ENCODE data around the gene WASHC4.
A peak's percentile ranks its signal among the peaks of the same experiment; 100 is the strongest.

WASHC4 gene

GRCh38 chr12:105107494-105108371, at the start of gene WASHC4:
Gene WASHC4 (plus strand): TSS chr12:105107731. CDS start chr12:105107801, 70 bp downstream.
- peak; percentile 98 for DNase-seq (ENCODE audit: low spot score)
- TF ChIP-seq, protein P1, sequence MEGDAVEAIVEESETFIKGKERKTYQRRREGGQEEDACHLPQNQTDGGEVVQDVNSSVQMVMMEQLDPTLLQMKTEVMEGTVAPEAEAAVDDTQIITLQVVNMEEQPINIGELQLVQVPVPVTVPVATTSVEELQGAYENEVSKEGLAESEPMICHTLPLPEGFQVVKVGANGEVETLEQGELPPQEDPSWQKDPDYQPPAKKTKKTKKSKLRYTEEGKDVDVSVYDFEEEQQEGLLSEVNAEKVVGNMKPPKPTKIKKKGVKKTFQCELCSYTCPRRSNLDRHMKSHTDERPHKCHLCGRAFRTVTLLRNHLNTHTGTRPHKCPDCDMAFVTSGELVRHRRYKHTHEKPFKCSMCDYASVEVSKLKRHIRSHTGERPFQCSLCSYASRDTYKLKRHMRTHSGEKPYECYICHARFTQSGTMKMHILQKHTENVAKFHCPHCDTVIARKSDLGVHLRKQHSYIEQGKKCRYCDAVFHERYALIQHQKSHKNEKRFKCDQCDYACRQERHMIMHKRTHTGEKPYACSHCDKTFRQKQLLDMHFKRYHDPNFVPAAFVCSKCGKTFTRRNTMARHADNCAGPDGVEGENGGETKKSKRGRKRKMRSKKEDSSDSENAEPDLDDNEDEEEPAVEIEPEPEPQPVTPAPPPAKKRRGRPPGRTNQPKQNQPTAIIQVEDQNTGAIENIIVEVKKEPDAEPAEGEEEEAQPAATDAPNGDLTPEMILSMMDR (IDR thresholded peaks at IDR 0.05; ENCODE audit: extremely low read depth, insufficient read depth, missing control alignments), result no peak
- in situ Hi-C loops (cut with MboI; ENCODE audit: low pct_unique_long_range_greater_than_20kb, low sequenced_read_pairs, unreplicated experiment), result no loop called here

DNA sequence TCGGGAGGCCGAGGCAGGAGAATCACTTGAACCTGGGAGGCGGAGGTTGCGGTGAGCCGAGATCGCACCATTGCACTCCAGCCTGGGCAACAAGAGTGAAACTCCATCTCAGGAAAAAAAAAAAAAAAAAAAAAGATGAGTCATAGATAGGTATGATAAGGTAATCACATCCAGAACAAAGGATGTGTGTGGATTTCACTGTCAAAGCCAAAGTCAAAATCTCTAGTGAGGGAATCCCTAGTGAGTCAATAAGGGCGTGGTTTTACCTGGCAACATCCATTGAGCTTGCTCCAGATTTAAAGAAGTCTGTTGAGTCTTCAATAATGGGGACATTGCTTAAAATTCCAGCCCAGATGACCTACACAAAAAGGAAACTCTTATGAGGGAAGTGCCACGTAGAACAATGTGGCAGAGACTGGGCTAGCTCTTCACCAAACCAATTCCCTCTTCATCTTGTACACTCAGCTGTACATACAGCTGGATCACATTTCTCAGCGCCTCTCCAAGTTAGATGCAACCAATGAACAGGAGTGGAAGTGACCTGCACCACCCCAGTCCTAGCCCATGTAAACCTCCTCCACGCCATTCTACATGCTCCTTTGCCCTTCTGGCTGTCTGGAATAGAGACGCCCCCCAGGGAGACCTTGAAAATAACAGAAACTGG, 46.7 kb upstream of the WASHC4 start:
- in situ Hi-C loops (cut with MboI; ENCODE audit: low pct_unique_long_range_greater_than_20kb, low sequenced_read_pairs, unreplicated experiment), result loop anchor here (25.0 kb wide), 1 partner anchor 374 kb away; no protein-coding TSS in a partner anchor

DNA sequence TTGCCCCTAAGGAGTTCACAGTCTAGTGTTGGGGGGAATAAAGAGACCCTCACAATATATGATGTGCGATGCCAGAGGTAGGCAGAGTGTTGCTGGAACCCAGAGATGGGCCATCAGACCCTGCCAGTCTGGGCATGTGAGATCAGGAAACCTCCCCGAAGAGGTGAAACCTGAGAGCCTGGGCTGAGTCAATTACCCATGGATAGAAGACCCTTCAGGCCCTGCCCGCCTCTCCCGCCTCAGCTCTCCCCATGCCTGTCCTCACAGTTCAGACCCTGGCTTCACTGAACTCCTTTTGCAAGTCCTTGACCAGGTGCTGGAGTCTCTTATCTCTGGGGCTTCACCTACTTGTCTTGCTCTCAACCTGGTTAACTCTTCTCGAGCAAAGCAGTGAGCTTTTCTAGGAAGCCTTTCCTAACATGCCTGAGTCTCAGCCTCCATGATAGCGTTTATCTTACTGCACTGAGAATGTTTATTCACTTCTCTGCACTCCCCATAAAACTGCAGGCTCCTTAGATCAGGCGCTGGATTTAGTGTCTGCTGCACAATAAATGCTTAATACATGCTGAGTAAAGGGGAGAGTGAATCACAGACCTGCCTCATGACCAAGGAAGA, 42.9 kb upstream of the WASHC4 start:
- no peak for DNase-seq (ENCODE audit: low spot score)
- in situ Hi-C loops (cut with MboI; ENCODE audit: low pct_unique_long_range_greater_than_20kb, low sequenced_read_pairs, unreplicated experiment), result loop anchor here (25.0 kb wide), 1 partner anchor 377 kb away; no protein-coding TSS in a partner anchor
- TF ChIP-seq, protein P1 (IDR thresholded peaks at IDR 0.05; ENCODE audit: extremely low read depth, insufficient read depth, missing control alignments), result no peak

More for the DNA sequence above, 46.7 kb upstream of the WASHC4 start:
- DNase-seq (ENCODE audit: low spot score), result no peak
- TF ChIP-seq, protein P1 (IDR thresholded peaks at IDR 0.05; ENCODE audit: extremely low read depth, insufficient read depth, missing control alignments), result no peak

DNA sequence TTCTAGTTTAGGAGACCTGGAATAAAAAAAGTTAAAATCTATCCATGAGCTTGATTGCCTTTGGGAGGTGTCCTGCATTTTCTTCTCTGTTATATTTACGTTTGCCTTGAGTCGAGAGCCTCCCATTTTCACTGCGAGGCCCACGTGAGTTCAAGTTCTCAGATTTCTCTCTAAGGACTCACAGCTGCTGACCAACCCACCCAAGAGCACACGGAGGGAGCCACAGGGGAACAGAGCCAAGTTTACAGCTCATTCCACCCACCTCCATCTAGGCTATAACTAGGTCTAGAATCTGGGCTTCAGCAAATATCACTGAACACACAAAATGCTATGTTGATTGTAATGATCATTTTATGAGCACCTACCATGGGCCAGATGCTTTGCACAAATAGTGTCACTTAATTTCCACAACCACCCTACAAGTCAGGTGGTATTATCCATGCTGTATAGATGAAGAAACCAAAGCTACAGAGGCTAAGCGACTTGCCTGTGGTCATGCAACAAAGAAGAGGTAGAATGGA, 40.0 kb upstream of the WASHC4 start:
- TF ChIP-seq, protein P1 (IDR thresholded peaks at IDR 0.05; ENCODE audit: extremely low read depth, insufficient read depth, missing control alignments), result no peak
- in situ Hi-C loops (cut with MboI; ENCODE audit: low pct_unique_long_range_greater_than_20kb, low sequenced_read_pairs, unreplicated experiment), result loop anchor here (25.0 kb wide), 1 partner anchor 380 kb away; no protein-coding TSS in a partner anchor
- no peak for DNase-seq (ENCODE audit: low spot score)

- DNase-seq (ENCODE audit: low spot score), result no peak
- TF ChIP-seq, protein P1 (IDR thresholded peaks at IDR 0.05; ENCODE audit: extremely low read depth, insufficient read depth, missing control alignments), result no peak
- in situ Hi-C loops (cut with MboI; ENCODE audit: low pct_unique_long_range_greater_than_20kb, low sequenced_read_pairs, unreplicated experiment), result loop anchor here (25.0 kb wide), 1 partner anchor 383 kb away; no protein-coding TSS in a partner anchor
Measured at GRCh38 chr12:105069936-105070702, 37.4 kb upstream of the WASHC4 start.

All from GM13977 (cell line).